Calu3 (cell line): Measurements from ENCODE around the gene OXER1. TPM values are rescaled to one million over a fixed set of nuclear protein-coding genes. Genes with fewer than 3 reads are reported as not detected.

Experiments
- BruUV-seq: library from RNA; stranded (reverse); fragments of 400-500 nt; replicated peaks from 2 replicates; lab custom pipeline; 2021; lab: Mats Ljungman, UMichigan
- CTCF ChIA-PET: fragments of 300-600 bp; sonication (Branson Sonifier 250); formaldehyde crosslinking; loops from one replicate; lab custom pipeline; 2022; ENCODE audit warnings: antibody characterized with exemption; lab: Charles Lee
- DNase-seq: peaks from one replicate; pipeline ENCODE4 v3.0.0; 2022
- H3K27ac Mint-ChIP-seq: one replicate; pipeline ENCODE4 v1.8.0; 2022; ENCODE audit warnings: mixed read lengths; ENCODE audit not compliant: unreplicated experiment
- H3K27me3 Mint-ChIP-seq: one replicate; pipeline ENCODE4 v1.8.0; 2022; ENCODE audit warnings: mixed read lengths; ENCODE audit not compliant: unreplicated experiment
- H3K36me3 Mint-ChIP-seq: one replicate; pipeline ENCODE4 v1.8.0; 2022; ENCODE audit warnings: mild to moderate bottlenecking, moderate library complexity, mixed read lengths; ENCODE audit not compliant: insufficient read depth, unreplicated experiment
- H3K4me1 Mint-ChIP-seq: one replicate; pipeline ENCODE4 v1.8.0; 2022; ENCODE audit warnings: mild to moderate bottlenecking, low read depth, mixed read lengths; ENCODE audit not compliant: unreplicated experiment
- H3K4me3 Mint-ChIP-seq: one replicate; pipeline ENCODE4 v1.8.0; 2022; ENCODE audit warnings: mild to moderate bottlenecking, low read depth, moderate library complexity, mixed read lengths; ENCODE audit not compliant: unreplicated experiment
- H3K9me3 Mint-ChIP-seq: one replicate; pipeline ENCODE4 v1.8.0; 2022; ENCODE audit warnings: low read depth, mixed read lengths; ENCODE audit not compliant: unreplicated experiment
- CTCF ChIP-seq: fragments of 200-600 bp; IDR thresholded peaks from one replicate; pipeline ENCODE4 v1.8.0; 2022; ENCODE audit warnings: antibody characterized with exemption; ENCODE audit not compliant: unreplicated experiment
- intact Hi-C: fragments of 100-400 bp; cut with micrococcal nuclease; formaldehyde crosslinking; loops from one replicate; pipeline ENCODE4 v1.10.0; 2022; ENCODE audit not compliant: unreplicated experiment
- total RNA-seq: library from RNA; stranded (reverse); gene quantifications from 2 replicates; pipeline ENCODE4 v1.2.3, GENCODE V29; 2022

Gene OXER1
- total RNA-seq, 1 experiment from 2014 or later = 0.59 TPM

GRCh38 chr2:42806786-42807185 is 42.9 kb upstream of the OXER1 start:
- H3K27me3 Mint-ChIP-seq = peaks cover 22% of the 10 kb centered on the region
- H3K36me3 Mint-ChIP-seq = peaks cover 26% of the 10 kb centered on the region
- H3K4me1 Mint-ChIP-seq = no peaks in the 10 kb centered on the region
- intact Hi-C loops = no loop called here
- CTCF ChIA-PET = no interaction called here
- H3K27ac Mint-ChIP-seq = no peak overlapping the region
- no TSS peak for BruUV-seq
- TF ChIP-seq CTCF = no peak
- H3K9me3 Mint-ChIP-seq = no peaks in the 10 kb centered on the region
- H3K4me3 Mint-ChIP-seq = no peak overlapping the region
- DNase-seq = no peak

DNA sequence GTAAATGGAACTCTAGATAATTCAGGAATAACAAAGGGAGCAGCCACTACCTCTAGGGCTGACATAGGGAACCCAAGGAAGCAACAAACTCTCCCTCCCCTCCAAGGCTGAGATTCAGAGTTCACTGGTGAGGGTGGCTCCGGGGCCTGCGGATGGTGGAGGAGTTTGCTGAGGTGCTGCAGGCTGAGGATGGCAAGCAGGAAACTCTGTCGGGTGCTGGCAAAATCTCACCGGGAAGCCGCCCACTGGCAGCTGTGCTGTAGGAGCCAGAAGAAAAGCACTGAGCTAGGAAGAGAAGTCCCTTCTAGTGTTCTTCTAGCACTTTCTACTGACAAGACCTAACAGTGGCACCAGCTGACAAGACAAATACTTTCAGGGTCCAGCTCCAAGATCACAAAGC is 41.0 kb upstream of the OXER1 start:
- no peak for TF ChIP-seq CTCF
- intact Hi-C loops = no loop called here
- Mint-ChIP-seq H3K36me3 (peaks cover 10% of the 10 kb centered on the region), H3K9me3 (no peaks in the 10 kb centered on the region), H3K27ac (no peak overlapping the region), H3K4me1 (no peaks in the 10 kb centered on the region), H3K4me3 (no peak overlapping the region), H3K27me3 (peaks cover 31% of the 10 kb centered on the region)
- BruUV-seq = no TSS peak
- CTCF ChIA-PET = no interaction called here
- DNase-seq = no peak

DNA sequence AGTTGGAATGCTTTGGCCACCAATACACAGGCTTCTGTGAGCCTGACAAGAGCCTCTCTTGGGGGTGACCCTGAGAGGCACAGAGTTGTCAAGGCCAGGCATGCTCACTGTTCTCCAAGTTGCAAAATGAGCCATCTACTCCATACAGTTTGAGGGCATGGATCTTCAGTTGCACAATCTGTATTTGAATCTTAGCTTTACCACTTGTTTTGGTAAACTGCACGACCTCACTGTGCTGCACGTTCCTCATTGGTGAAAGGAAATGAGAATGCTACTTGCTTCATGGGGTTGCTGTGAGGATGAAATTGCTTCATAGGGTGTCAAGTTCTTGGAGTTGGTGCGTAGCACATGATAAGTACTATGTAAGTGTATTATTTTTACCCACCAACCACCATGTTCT is 40.4 kb upstream of the OXER1 start:
- H3K27me3 Mint-ChIP-seq = peaks cover 31% of the 10 kb centered on the region
- no peak for DNase-seq
- CTCF ChIA-PET = no interaction called here
- peaks cover 4% of the 10 kb centered on the region for H3K36me3 Mint-ChIP-seq
- H3K27ac Mint-ChIP-seq = no peak overlapping the region
- no TSS peak for BruUV-seq
- no peak overlapping the region for H3K4me3 Mint-ChIP-seq
- intact Hi-C loops = no loop called here
- H3K9me3 Mint-ChIP-seq = no peaks in the 10 kb centered on the region
- TF ChIP-seq CTCF = no peak
- no peaks in the 10 kb centered on the region for H3K4me1 Mint-ChIP-seq

- intact Hi-C loops = no loop called here
- no peak overlapping the region for H3K27ac Mint-ChIP-seq
- DNase-seq = no peak
- H3K9me3 Mint-ChIP-seq = no peaks in the 10 kb centered on the region
- TF ChIP-seq CTCF = no peak
- no peak overlapping the region for H3K4me3 Mint-ChIP-seq
- no TSS peak for BruUV-seq
- CTCF ChIA-PET = no interaction called here
- H3K4me1 Mint-ChIP-seq = no peaks in the 10 kb centered on the region
- H3K27me3 Mint-ChIP-seq = peaks cover 31% of the 10 kb centered on the region
- no peaks in the 10 kb centered on the region for H3K36me3 Mint-ChIP-seq
Measured at GRCh38 chr2:42802150-42802549, 38.2 kb upstream of the OXER1 start.

DNA sequence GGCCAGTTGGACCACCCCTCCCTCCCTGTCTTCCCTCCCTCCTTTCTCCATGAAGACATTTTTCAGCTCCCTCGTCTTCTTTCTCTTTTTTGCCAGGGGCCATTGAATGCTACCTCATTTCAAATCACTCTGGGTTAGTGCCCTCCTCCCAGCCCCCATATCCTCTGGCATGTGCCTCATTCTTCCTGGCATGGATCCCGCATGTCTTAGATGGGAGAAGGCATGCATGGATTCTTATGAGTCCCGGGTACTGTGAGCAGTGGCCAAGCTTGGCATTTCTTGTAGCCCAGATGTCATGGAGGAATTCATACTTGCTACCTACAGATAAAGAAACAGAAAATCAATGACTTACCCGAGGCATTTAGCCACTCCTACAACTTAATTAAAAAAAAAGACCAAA is 37.4 kb upstream of the OXER1 start:
- no peaks in the 10 kb centered on the region for H3K4me1 Mint-ChIP-seq
- intact Hi-C loops = no loop called here
- peaks cover 31% of the 10 kb centered on the region for H3K27me3 Mint-ChIP-seq
- no peak overlapping the region for H3K4me3 Mint-ChIP-seq
- H3K36me3 Mint-ChIP-seq = no peaks in the 10 kb centered on the region
- CTCF ChIA-PET = no interaction called here
- no peak for TF ChIP-seq CTCF
- DNase-seq = no peak
- H3K27ac Mint-ChIP-seq = no peak overlapping the region
- no peaks in the 10 kb centered on the region for H3K9me3 Mint-ChIP-seq
- no TSS peak for BruUV-seq
